K562 (cell line): ENCODE results near the gene APEX2. TPM values are rescaled to one million over a fixed set of nuclear protein-coding genes. Genes with fewer than 3 reads are reported as not detected.

Experiments
- ATAC-seq: fragments of 200-7000 bp; cut with Tn5 transposase; 3 replicates; pipeline ENCODE4 v1.9.1; 2020; ENCODE audit warnings: moderate library complexity
- BruUV-seq: library from RNA; stranded (reverse); fragments of 400-500 nt; replicated peaks from 2 replicates; lab custom pipeline; 2021; lab: Mats Ljungman, UMichigan
- CTCF ChIA-PET: fragments of 300-600 bp; formaldehyde crosslinking; extraction: SDS; loops from one replicate; lab custom pipeline; 2021; ENCODE audit warnings: low intra/inter-chr PET ratio; lab: Yijun Ruan, JAX
- POLR2A ChIA-PET: fragments of 300-600, 350-650 bp; sonication (Branson Sonifier 250); formaldehyde crosslinking; extraction: SDS; loops from one replicate; lab custom pipeline; 2021; ENCODE audit warnings: antibody characterized with exemption, inconsistent platforms; lab: Yijun Ruan, JAX
- DNase-seq, 4 experiments: peaks; one replicate each; pipeline versions ENCODE4 v3.0.0 to v3.0.0-alpha.2; 2011 to 2018; ENCODE audit warnings: low spot score in 3 of 4, mixed read lengths in 3 of 4; ENCODE audit errors: extremely low read depth in 1 of 4
- FAIRE-seq: peaks from 2 replicates; lab custom pipeline; 2011; peaks lifted over from hg19 to GRCh38; lab: Jason Lieb, UNC
- H2AFZ ChIP-seq: 2 replicates; pipeline ENCODE4 v1.6.0; 2011; ENCODE audit warnings: low read depth, low read length, control low read depth, inconsistent platforms
- H3K27ac ChIP-seq: fragments of 200-600 bp; 3 replicates; pipeline ENCODE4 v1.8.0; 2011; ENCODE audit warnings: low read depth, mild to moderate bottlenecking, control low read depth, inconsistent platforms, low read length, moderate library complexity, mixed read lengths; ENCODE audit errors: extremely low read depth
- H3K27me3 ChIP-seq, 2 experiments: fragments of 300-600 bp in 1 of 2; 2 replicates in 1 of 2; 3 replicates in 1 of 2; pipeline versions ENCODE4 v1.6.0 to v1.8.0; 2011; ENCODE audit warnings: inconsistent platforms in 2 of 2, low read length in 2 of 2, mild to moderate bottlenecking in 1 of 2, mixed read lengths in 1 of 2, moderate library complexity in 1 of 2; ENCODE audit not compliant: control insufficient read depth in 2 of 2, insufficient read depth in 2 of 2
- H3K36me3 ChIP-seq: fragments of 300-600 bp; 3 replicates; pipeline ENCODE4 v1.8.0; 2011; ENCODE audit warnings: mild to moderate bottlenecking, low read length, inconsistent platforms; ENCODE audit not compliant: control insufficient read depth, insufficient read depth
- H3K4me1 ChIP-seq, 2 experiments: fragments of 200-600 bp in 1 of 2; replicated peaks in 1 of 2; 2 replicates in 1 of 2; 3 replicates in 1 of 2; pipeline versions ENCODE4 v1.5.1 to v1.8.0; 2011; ENCODE audit warnings: inconsistent platforms in 2 of 2, low read length in 2 of 2, mild to moderate bottlenecking in 1 of 2, mixed read lengths in 1 of 2, moderate library complexity in 1 of 2; ENCODE audit not compliant: control insufficient read depth in 2 of 2, insufficient read depth in 2 of 2
- H3K4me2 ChIP-seq: 2 replicates; pipeline ENCODE4 v1.6.1; 2011; ENCODE audit warnings: low read length, control low read depth, inconsistent platforms, mixed read lengths; ENCODE audit not compliant: insufficient read depth
- H3K4me3 ChIP-seq: fragments of 200-600 bp; sonication (generic), shearing (Covaris generic); 2 replicates; pipeline ENCODE4 v1.5.1; 2016; ENCODE audit warnings: control low read depth, inconsistent platforms
- H3K79me2 ChIP-seq: fragments of 200-600 bp; 3 replicates; pipeline ENCODE4 v1.8.0; 2011; ENCODE audit warnings: low read length, inconsistent platforms; ENCODE audit not compliant: control insufficient read depth, insufficient read depth
- H3K9ac ChIP-seq, 2 experiments: 2 replicates each; pipeline versions ENCODE4 v1.6.0 to v1.6.1; 2011; ENCODE audit warnings: low read depth in 2 of 2, low read length in 2 of 2, control low read depth in 1 of 2, inconsistent platforms in 1 of 2, mild to moderate bottlenecking in 1 of 2, mixed read lengths in 1 of 2; ENCODE audit not compliant: insufficient read depth in 1 of 2
- H3K9me1 ChIP-seq: one replicate; pipeline ENCODE4 v1.6.0; 2011; ENCODE audit warnings: inconsistent platforms, mild to moderate bottlenecking, low read length, moderate library complexity; ENCODE audit not compliant: control insufficient read depth, insufficient read depth
- H3K9me3 ChIP-seq: replicated peaks from 2 replicates; pipeline ENCODE4 v1.5.1; 2011; ENCODE audit warnings: low read depth, low read length, inconsistent platforms; ENCODE audit not compliant: control insufficient read depth, insufficient read depth
- H4K20me1 ChIP-seq: replicated peaks from 2 replicates; pipeline ENCODE4 v1.6.1; 2011; ENCODE audit warnings: low read length, inconsistent platforms, mixed read lengths; ENCODE audit not compliant: control insufficient read depth, insufficient read depth
- CBFA2T3 ChIP-seq: fragments of 450-650 bp; IDR thresholded peaks from 2 replicates; pipeline ENCODE4 v1.6.1; 2017
- CBX3 ChIP-seq, 2 experiments: IDR thresholded peaks; 1 replicate in 1 of 2; 2 replicates in 1 of 2; pipeline ENCODE4 v1.6.1; 2012; ENCODE audit warnings: inconsistent platforms in 2 of 2, low read length in 2 of 2, borderline replicate concordance in 1 of 2, control low read depth in 1 of 2
- ELK3 ChIP-seq: fragments of 450-650 bp; formaldehyde crosslinking; IDR thresholded peaks from 2 replicates; pipeline ENCODE4 v1.4.0; 2020; ENCODE audit warnings: mild to moderate bottlenecking
- EZH2 ChIP-seq: IDR thresholded peaks from 2 replicates; pipeline ENCODE4 v1.6.1; 2012; ENCODE audit warnings: low read depth, mild to moderate bottlenecking, inconsistent platforms, low read length, borderline replicate concordance
- HMG20B ChIP-seq: fragments of 250-450 bp; sonication (Bioruptor Pico); IDR thresholded peaks from 2 replicates; pipeline ENCODE4 v1.5.0; 2021; ENCODE audit warnings: mild to moderate bottlenecking
- HNRNPL ChIP-seq: fragments of 200-400 bp; formaldehyde crosslinking; IDR thresholded peaks from 2 replicates; pipeline ENCODE4 v1.6.1; 2017; ENCODE audit warnings: low read depth, mild to moderate bottlenecking, low read length
- IRF1 ChIP-seq: sonication (generic); formaldehyde crosslinking; IDR thresholded peaks from 2 replicates; pipeline ENCODE4 v1.8.0; 2022; ENCODE audit warnings: missing genetic modification reagents, mild to moderate bottlenecking, borderline replicate concordance
- KDM2B ChIP-seq: fragments of 250-450 bp; sonication (Bioruptor Pico); IDR thresholded peaks from 2 replicates; pipeline ENCODE4 v1.8.0; 2021; ENCODE audit warnings: mild to moderate bottlenecking, moderate library complexity
- PHB ChIP-seq: fragments of 250-450 bp; sonication (Bioruptor Pico); IDR thresholded peaks from 2 replicates; pipeline ENCODE4 v1.5.0; 2021
- POLR2AphosphoS5 ChIP-seq: IDR thresholded peaks from 2 replicates; pipeline ENCODE4 v1.6.1; 2011; ENCODE audit warnings: mild to moderate bottlenecking, low read depth, low read length, moderate library complexity; ENCODE audit not compliant: control insufficient read depth, insufficient read depth
- XRCC5 ChIP-seq: fragments of 200-400 bp; formaldehyde crosslinking; IDR thresholded peaks from 2 replicates; pipeline ENCODE4 v1.6.1; 2017; ENCODE audit warnings: low read depth, mild to moderate bottlenecking, low read length
- YBX1 ChIP-seq: fragments of 450-650 bp; IDR thresholded peaks from 2 replicates; pipeline ENCODE4 v1.7.1; 2016; ENCODE audit warnings: mild to moderate bottlenecking
- ZBTB11 ChIP-seq, 3 experiments: fragments of 200-800 bp in 1 of 3; fragments of 250-450 bp in 1 of 3; fragments of 450-650 bp in 1 of 3; sonication (Bioruptor Pico) in 1 of 3; sonication (Bioruptor generic) in 1 of 3; formaldehyde crosslinking in 1 of 3; IDR thresholded peaks; 2 replicates each; pipeline versions ENCODE4 v1.6.1 to v1.8.0; 2016 to 2022; ENCODE audit warnings: mild to moderate bottlenecking in 2 of 3, missing genetic modification characterization in 2 of 3, missing compliant biosample characterization in 1 of 3, moderate library complexity in 1 of 3
- ZBTB9 ChIP-seq: fragments of 450-650 bp; formaldehyde crosslinking; IDR thresholded peaks from 2 replicates; pipeline ENCODE4 v1.4.0; 2020; ENCODE audit warnings: mild to moderate bottlenecking, moderate library complexity
- ZKSCAN3 ChIP-seq: fragments of 250-450 bp; sonication (Bioruptor Pico); IDR thresholded peaks from 2 replicates; pipeline ENCODE4 v1.4.0; 2020
- ZNF766 ChIP-seq: fragments of 200-800 bp; sonication (Bioruptor generic); conservative IDR thresholded peaks from 2 replicates; pipeline ENCODE4 v1.6.1; 2016; ENCODE audit warnings: missing genetic modification characterization, missing compliant biosample characterization
- WGBS: fragments of 100-300 bp; shearing (Covaris generic); methylation state at CpG from one replicate; pipeline ENCODE4 v1.1.6; 2016; ENCODE audit warnings: low coverage, mixed read lengths; ENCODE audit not compliant: insufficient coverage; ENCODE audit errors: missing lambda C conversion rate; 5-methylcytosine and 5-hydroxymethylcytosine counted together
- in situ Hi-C: fragments of 300-500 bp; cut with MboI; formaldehyde crosslinking; loops from 4 replicates; pipeline ENCODE4 v1.15.0; 2018; ENCODE audit warnings: inconsistent platforms, mixed read lengths
- intact Hi-C: fragments of 100-400 bp; cut with micrococcal nuclease; formaldehyde crosslinking; loops from 2 replicates; pipeline ENCODE4 v1.14.2; 2022
- polyA plus RNA-seq, 8 experiments: library from polyadenylated mRNA; depleted of rRNA in 4 of 8; stranded (reverse) in 5 of 8; unstranded in 3 of 8; fragments of >200 nt; fragmentation: Nextera tagmentation in 2 of 8; fragmentation: Illumina TruSeq in 1 of 8; extraction: Ambion mirVana in 2 of 8; extraction: Trizol in 1 of 8; gene quantifications; 2 replicates each; pipeline versions ENCODE4 v1.2.1 to v1.2.3, GENCODE V29; 2011 to 2014; ENCODE audit warnings: inconsistent platforms in 1 of 8, missing spikeins in 1 of 8
- total RNA-seq, 7 experiments: library from RNA; depleted of rRNA in 6 of 7; stranded (reverse); fragments of >200 nt in 6 of 7; fragmentation: Illumina TruSeq in 2 of 7; extraction: Trizol in 2 of 7; gene quantifications; 2 replicates each; pipeline versions ENCODE4 v1.2.1 to v1.2.3, GENCODE V29; 2011 to 2021; ENCODE audit warnings: low replicate concordance in 1 of 7

APEX2 gene
- total and polyA plus RNA-seq, 9 of the 15 experiments (the other 6 are each of a cell fraction or from before 2014, with no cell fraction given), result 9.4 to 34.2 (median 25.9) TPM

GRCh38 chrX:55004231-55004630 lies 4.1 kb downstream of the APEX2 start:
- H3K27me3 ChIP-seq, result no peaks in the 10 kb centered on the region
- CTCF ChIA-PET, result no interaction called here
- no peak for ATAC-seq
- POLR2A ChIA-PET, result no interaction called here
- no peak overlapping the region for H3K4me3 ChIP-seq
- DNase-seq, result no peak
- H2AFZ ChIP-seq, result no peak overlapping the region
- no peak overlapping the region for H3K27ac ChIP-seq
- WGBS, result 100% methylated on average over 1 of the region's 1 CpG
- H3K9me1 ChIP-seq, result no peaks in the 10 kb centered on the region
- H3K4me2 ChIP-seq, result no peak overlapping the region
- peaks cover 8% of the 10 kb centered on the region in 2 experiments; a peak in 4 of 5 replicates for H3K4me1 ChIP-seq
- H3K79me2 ChIP-seq, result peaks cover 24% of the 10 kb centered on the region
- BruUV-seq, result no TSS peak
- in situ Hi-C loops, result no loop called here
- no peaks in the 10 kb centered on the region for H4K20me1 ChIP-seq
- FAIRE-seq, result no peak
- no peak overlapping the region; a peak in 1 of 4 replicates for H3K9ac ChIP-seq
- intact Hi-C loops, result loop anchor here (10.0 kb wide), 1 partner anchor 51 kb away; no protein-coding TSS in a partner anchor
- no peaks in the 10 kb centered on the region for H3K9me3 ChIP-seq
- peaks cover 57% of the 10 kb centered on the region for H3K36me3 ChIP-seq
- TF ChIP-seq HNRNPL (no peak), CBFA2T3 (no peak), IRF1 (CRISPR knock-in tag) (no peak), ZBTB11 (CRISPR knock-in tag; IDR thresholded peaks at IDR 0.05) (no peak), PHB (CRISPR knock-in tag) (no peak), KDM2B (CRISPR knock-in tag) (no peak), ZBTB9 (CRISPR knock-in tag) (no peak), POLR2AphosphoS5 (no peak), CBX3 (IDR thresholded peaks at IDR 0.05; ENCODE audit: borderline replicate concordance in 1 of 2, low read length in 2 of 2) (no peak), ZKSCAN3 (CRISPR knock-in tag) (no peak), HMG20B (CRISPR knock-in tag) (no peak), ELK3 (no peak), XRCC5 (no peak), ZNF766 (CRISPR knock-in tag) (no peak), EZH2 (no peak), YBX1 (no peak)
